Muscle of back (tissue), 13 donors: ENCODE results near the gene FAM135A. TPM values are rescaled to one million over a fixed set of nuclear protein-coding genes. Genes with fewer than 3 reads are reported as not detected.

ENCODE experiments used
- DNase-seq, 3 donors: peaks; one replicate each; pipeline versions ENCODE4 v3.0.0 to v3.0.0-alpha.2; 2013
- long read RNA-seq, 9 donors: transcript quantifications; one replicate each; lab custom pipeline, GENCODE V29; 2026
- polyA plus RNA-seq, 10 donors: library from polyadenylated mRNA; unstranded; fragments of 120-200 nt; gene quantifications; one replicate each; pipeline ENCODE4 v1.2.1, GENCODE V29; 2013; ENCODE audit not compliant: insufficient read length in 10 of 10

Gene FAM135A
- 10 to 100 TPM; 13.8 to 23.3 (median 18.7) TPM for polyA plus RNA-seq
- long read RNA-seq, donor 1, result 0 reads
- long read RNA-seq, donor 2, partial matches to known transcripts, result 0 of 1 reads
- long read RNA-seq, donor 2, other reads (novel, unspliced or antisense), result 0 of 1 reads
- long read RNA-seq, donor 3, result 0 reads
- long read RNA-seq, donor 4, result 0 reads
- long read RNA-seq, donor 5, partial matches to known transcripts, result 0 of 1 reads
- long read RNA-seq, donor 5, other reads (novel, unspliced or antisense), result 0 of 1 reads
- long read RNA-seq, donor 6, result 0 reads
- long read RNA-seq, donor 7, result 0 reads
- long read RNA-seq, donor 8, result 0 reads
- long read RNA-seq, donor 9, result 0 reads

GRCh38 chr6:70413114-70413991, at the start of gene FAM135A:
FAM135A (plus strand) TSS chr6:70413508; CDS start chr6:70428343, 14,835 bp downstream.
- DNase-seq, result peak; percentile 99

GRCh38 chr6:70363741-70364493, 49.4 kb upstream of the FAM135A start:
- DNase-seq, result no peak

- peak; percentile 44 to 79 (median 70) for DNase-seq
These were observed 43.9 kb upstream of the FAM135A start for GRCh38 chr6:70369332-70369950.

GRCh38 chr6:70370496-70370895, 42.8 kb upstream of the FAM135A start:
- DNase-seq, result no peak

- peak; percentile 44 to 55 (median 54) for DNase-seq
These were observed 41.7 kb upstream of the FAM135A start for GRCh38 chr6:70371454-70372105.

GRCh38 chr6:70375166-70375565, 38.1 kb upstream of the FAM135A start:
- peak in 1 of 3 donors; percentile 18 for DNase-seq

- DNase-seq, result no peak
These were observed 37.4 kb upstream of the FAM135A start for GRCh38 chr6:70375882-70376281.

GRCh38 chr6:70376628-70377027, 36.7 kb upstream of the FAM135A start:
- no peak for DNase-seq

- no peak for DNase-seq
These were observed 35.9 kb upstream of the FAM135A start for GRCh38 chr6:70377372-70377771.

GRCh38 chr6:70379473-70380013, 33.8 kb upstream of the FAM135A start:
- no peak for DNase-seq

- no peak for DNase-seq
These were observed 33.1 kb upstream of the FAM135A start for GRCh38 chr6:70380252-70380651.

- DNase-seq, result no peak
These were observed 32.4 kb upstream of the FAM135A start for GRCh38 chr6:70380771-70381416.

- no peak for DNase-seq
These were observed 31.9 kb upstream of the FAM135A start for GRCh38 chr6:70381417-70381782.

- no peak for DNase-seq
These were observed 27.4 kb upstream of the FAM135A start for GRCh38 chr6:70385901-70386300.

GRCh38 chr6:70388814-70389213, 24.5 kb upstream of the FAM135A start:
- DNase-seq, result no peak

GRCh38 chr6:70389261-70389660, 24.0 kb upstream of the FAM135A start:
- DNase-seq, result no peak

- no peak for DNase-seq
These were observed 23.2 kb upstream of the FAM135A start for GRCh38 chr6:70390067-70390466.

- DNase-seq, result no peak
These were observed 21.8 kb upstream of the FAM135A start for GRCh38 chr6:70391492-70391891.

GRCh38 chr6:70394518-70395300, 18.6 kb upstream of the FAM135A start:
- DNase-seq, result no peak

- DNase-seq, result no peak
These were observed 18.0 kb upstream of the FAM135A start for GRCh38 chr6:70395301-70395672.
